Measurements from ENCODE around the gene SEMA3C. TPM values are rescaled to one million over a fixed set of nuclear protein-coding genes. Genes with fewer than 3 reads are reported as not detected.

Gene SEMA3C
- total and polyA plus RNA-seq, 2 experiments from 2014 or later = 15.5 to 53.5 TPM

GRCh38 chr7:80829527-80829926 lies 89.3 kb downstream of the SEMA3C start:
- no peak for TF ChIP-seq CTCF (IDR thresholded peaks at IDR 0.05; ENCODE audit: low read depth, low read length)
- peaks cover 23% of the 10 kb centered on the region for H3K4me1 ChIP-seq (ENCODE audit: low read depth)
- no peaks in the 10 kb centered on the region for H3K9me3 ChIP-seq (ENCODE audit: low read depth)
- DNase-seq (ENCODE audit: low read depth in 1 of 2, low spot score in 1 of 2) = no peak
- no peak overlapping the region for H3K27ac ChIP-seq
- no peaks in the 10 kb centered on the region for H3K27me3 ChIP-seq
- H3K4me3 ChIP-seq = no peak overlapping the region
- H3K36me3 ChIP-seq = no peaks in the 10 kb centered on the region

- Histone ChIP-seq H3K4me1 (ENCODE audit: low read depth) (peaks cover 26% of the 10 kb centered on the region), H3K27ac (no peak overlapping the region), H3K4me3 (no peak overlapping the region), H3K9me3 (ENCODE audit: low read depth) (no peaks in the 10 kb centered on the region), H3K27me3 (no peaks in the 10 kb centered on the region), H3K36me3 (no peaks in the 10 kb centered on the region)
- peak in 1 of 2 donors; percentile 64 for DNase-seq (ENCODE audit: low read depth in 1 of 2, low spot score in 1 of 2)
- TF ChIP-seq CTCF (IDR thresholded peaks at IDR 0.05; ENCODE audit: low read depth, low read length) = no peak
Observed at GRCh38 chr7:80827239-80827633, 91.6 kb downstream of the SEMA3C start.

GRCh38 chr7:80826520-80827238 lies 92.2 kb downstream of the SEMA3C start:
- peak in 1 of 2 donors; percentile 69 for DNase-seq (ENCODE audit: low read depth in 1 of 2, low spot score in 1 of 2)
- TF ChIP-seq CTCF (IDR thresholded peaks at IDR 0.05; ENCODE audit: low read depth, low read length) = no peak
- Histone ChIP-seq H3K9me3 (ENCODE audit: low read depth) (no peaks in the 10 kb centered on the region), H3K4me3 (no peak overlapping the region), H3K27ac (no peak overlapping the region), H3K27me3 (no peaks in the 10 kb centered on the region), H3K36me3 (no peaks in the 10 kb centered on the region), H3K4me1 (ENCODE audit: low read depth) (peaks cover 21% of the 10 kb centered on the region)

GRCh38 chr7:80825499-80825898 lies 93.4 kb downstream of the SEMA3C start:
- no peak for DNase-seq (ENCODE audit: low read depth in 1 of 2, low spot score in 1 of 2)
- peaks cover 2% of the 10 kb centered on the region for H3K36me3 ChIP-seq
- TF ChIP-seq CTCF (IDR thresholded peaks at IDR 0.05; ENCODE audit: low read depth, low read length) = no peak
- no peaks in the 10 kb centered on the region for H3K9me3 ChIP-seq (ENCODE audit: low read depth)
- no peak overlapping the region for H3K4me3 ChIP-seq
- peaks cover 9% of the 10 kb centered on the region for H3K4me1 ChIP-seq (ENCODE audit: low read depth)
- H3K27me3 ChIP-seq = no peaks in the 10 kb centered on the region
- no peak overlapping the region for H3K27ac ChIP-seq

- H3K36me3 ChIP-seq = peaks cover 2% of the 10 kb centered on the region
- no peak overlapping the region for H3K27ac ChIP-seq
- H3K27me3 ChIP-seq = no peaks in the 10 kb centered on the region
- TF ChIP-seq CTCF (IDR thresholded peaks at IDR 0.05; ENCODE audit: low read depth, low read length) = no peak
- H3K4me1 ChIP-seq (ENCODE audit: low read depth) = peaks cover 6% of the 10 kb centered on the region
- H3K9me3 ChIP-seq (ENCODE audit: low read depth) = no peaks in the 10 kb centered on the region
- H3K4me3 ChIP-seq = no peak overlapping the region
- peak in 1 of 2 donors; percentile 6 for DNase-seq (ENCODE audit: low read depth in 1 of 2, low spot score in 1 of 2)
Observed at GRCh38 chr7:80824253-80824652, 94.6 kb downstream of the SEMA3C start.
